Stromal cell of bone marrow (primary cell): ENCODE results near the gene ZNF462.

ENCODE experiments used
- DNase-seq: peaks from one replicate; pipeline ENCODE4 v3.0.0-alpha.2; 2012; ENCODE audit warnings: low read depth

Gene ZNF462

GRCh38 chr9:107005201-107005600 lies 142.2 kb downstream of the ZNF462 start:
- no peak for DNase-seq

- no peak for DNase-seq
Observed at GRCh38 chr9:107007402-107007801, 144.4 kb downstream of the ZNF462 start.

GRCh38 chr9:107008011-107008410 lies 145.0 kb downstream of the ZNF462 start:
- no peak for DNase-seq

GRCh38 chr9:107008447-107008846 lies 145.5 kb downstream of the ZNF462 start:
- DNase-seq, result no peak

- no peak for DNase-seq
Observed at GRCh38 chr9:107016383-107016782, 153.4 kb downstream of the ZNF462 start.

- DNase-seq, result peak; percentile 84
Observed at GRCh38 chr9:107018861-107019545, 156.0 kb downstream of the ZNF462 start.

GRCh38 chr9:107020040-107020530 lies 157.1 kb downstream of the ZNF462 start:
- peak; percentile 95 for DNase-seq

GRCh38 chr9:107024193-107024592 lies 161.2 kb downstream of the ZNF462 start:
- no peak for DNase-seq

GRCh38 chr9:107025260-107026035 lies 162.5 kb downstream of the ZNF462 start:
- no peak for DNase-seq

- DNase-seq, result no peak
Observed at GRCh38 chr9:107029146-107029545, 166.2 kb downstream of the ZNF462 start.

GRCh38 chr9:107033966-107034365 lies 171.0 kb downstream of the ZNF462 start:
- DNase-seq, result no peak

GRCh38 chr9:107034831-107035230 lies 171.9 kb downstream of the ZNF462 start:
- DNase-seq, result no peak

- no peak for DNase-seq
Observed at GRCh38 chr9:107036367-107036766, 173.4 kb downstream of the ZNF462 start.

- peak; percentile 24 for DNase-seq
Observed at GRCh38 chr9:107039542-107039941, 176.6 kb downstream of the ZNF462 start.

GRCh38 chr9:107042606-107043005 lies 179.6 kb downstream of the ZNF462 start:
- DNase-seq, result no peak

- no peak for DNase-seq
Observed at GRCh38 chr9:107043886-107044285, 180.9 kb downstream of the ZNF462 start.

- DNase-seq, result no peak
Observed at GRCh38 chr9:107044872-107045271, 181.9 kb downstream of the ZNF462 start.

- DNase-seq, result no peak
Observed at GRCh38 chr9:107046692-107047091, 183.7 kb downstream of the ZNF462 start.

GRCh38 chr9:107049046-107049802 lies 186.3 kb downstream of the ZNF462 start:
- no peak for DNase-seq

GRCh38 chr9:107049803-107050184 lies 186.8 kb downstream of the ZNF462 start:
- DNase-seq, result no peak

- DNase-seq, result no peak
Observed at GRCh38 chr9:107051392-107051791, 188.4 kb downstream of the ZNF462 start.

GRCh38 chr9:107054146-107054545 lies 191.2 kb downstream of the ZNF462 start:
- DNase-seq, result no peak

GRCh38 chr9:107059220-107059619 lies 196.3 kb downstream of the ZNF462 start:
- no peak for DNase-seq
